Glomerular visceral epithelial cell (primary cell): ENCODE results near the gene SLC39A1.
A peak's percentile ranks its signal among the peaks of the same experiment; 100 is the strongest.

Experiments used
- DNase-seq: peaks from one replicate; pipeline ENCODE4 v3.0.0-alpha.2; 2016; ENCODE audit errors: extremely low spot score

Gene SLC39A1

GRCh38 chr1:153946622-153947241 is 16.6 kb downstream of the SLC39A1 start, which contains the start of gene DENND4B:
DENND4B (minus strand) TSS chr1:153946718; CDS start chr1:153944374, 2,344 bp downstream.
- DNase-seq = peak; percentile 86

- peak; percentile 70 for DNase-seq
Measured at GRCh38 chr1:153945795-153946621, 17.3 kb downstream of the SLC39A1 start.

GRCh38 chr1:153945131-153945794 is 18.1 kb downstream of the SLC39A1 start:
- peak; percentile 14 for DNase-seq

- DNase-seq = no peak
Measured at GRCh38 chr1:153944827-153945117, 18.6 kb downstream of the SLC39A1 start.

- no peak for DNase-seq
Measured at GRCh38 chr1:153944005-153944826, 19.1 kb downstream of the SLC39A1 start.

GRCh38 chr1:153942766-153943549 is 20.4 kb downstream of the SLC39A1 start:
- DNase-seq = no peak

- no peak for DNase-seq
Measured at GRCh38 chr1:153941826-153942725, 21.3 kb downstream of the SLC39A1 start.

- DNase-seq = no peak
Measured at GRCh38 chr1:153940756-153941155, 22.6 kb downstream of the SLC39A1 start.

GRCh38 chr1:153939476-153939875 is 23.9 kb downstream of the SLC39A1 start:
- DNase-seq = no peak

- DNase-seq = no peak
Measured at GRCh38 chr1:153938996-153939395, 24.3 kb downstream of the SLC39A1 start.

GRCh38 chr1:153937331-153937730 is 26.0 kb downstream of the SLC39A1 start:
- no peak for DNase-seq

GRCh38 chr1:153936011-153936802 is 27.1 kb downstream of the SLC39A1 start:
- no peak for DNase-seq

- no peak for DNase-seq
Measured at GRCh38 chr1:153934746-153935145, 28.6 kb downstream of the SLC39A1 start.

GRCh38 chr1:153933955-153934354 is 29.4 kb downstream of the SLC39A1 start:
- DNase-seq = no peak

- no peak for DNase-seq
Measured at GRCh38 chr1:153933430-153933829, 29.9 kb downstream of the SLC39A1 start.

- no peak for DNase-seq
Measured at GRCh38 chr1:153932156-153933131, 30.9 kb downstream of the SLC39A1 start.

- no peak for DNase-seq
Measured at GRCh38 chr1:153929981-153930948, 33.1 kb downstream of the SLC39A1 start.
